Activated naive CD8-positive, alpha-beta T cell (primary cell): ENCODE results near the gene SLC46A3.
"Not testable (repeated sequence)": the region's sequence is repeated elsewhere in the genome, so short reads cannot be mapped to it uniquely, and the experiment has no call there.

Experiments
- H3K27ac Mint-ChIP-seq: one replicate; pipeline ENCODE4 v1.8.0; 2021; ENCODE audit warnings: mixed read lengths
- H3K27me3 Mint-ChIP-seq: one replicate; pipeline ENCODE4 v1.8.0; 2021; ENCODE audit warnings: mixed read lengths
- H3K36me3 Mint-ChIP-seq: one replicate; pipeline ENCODE4 v1.8.0; 2021; ENCODE audit warnings: mixed read lengths
- H3K4me1 Mint-ChIP-seq: one replicate; pipeline ENCODE4 v1.8.0; 2021; ENCODE audit warnings: low read depth, mixed read lengths
- H3K4me3 Mint-ChIP-seq: one replicate; pipeline ENCODE4 v1.8.0; 2021; ENCODE audit warnings: mild to moderate bottlenecking, mixed read lengths
- H3K9me3 Mint-ChIP-seq: one replicate; pipeline ENCODE4 v1.8.0; 2021; ENCODE audit warnings: low read depth, mixed read lengths

Gene SLC46A3

DNA sequence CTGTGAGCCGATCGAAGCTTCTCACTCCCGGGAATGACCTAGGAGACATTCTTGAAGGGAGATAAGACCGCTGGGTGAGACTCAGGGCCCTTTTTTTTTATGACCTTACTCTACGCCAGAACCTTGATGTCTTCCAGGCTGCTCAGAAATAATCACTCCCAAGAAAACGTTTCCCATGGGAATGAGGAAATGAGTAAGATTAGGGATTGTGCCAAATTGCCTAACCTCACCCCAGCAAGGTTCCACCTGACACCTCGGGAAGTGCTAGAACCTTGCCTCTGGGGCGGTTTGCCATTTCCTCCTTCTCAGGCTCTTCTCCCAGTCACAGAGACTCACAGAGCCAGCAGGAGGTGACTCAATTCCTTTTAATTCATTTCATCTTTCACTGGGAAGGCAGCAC is 2.3 kb downstream of the SLC46A3 start:
- H3K4me3 Mint-ChIP-seq = no peak overlapping the region
- no peaks in the 10 kb centered on the region for H3K27me3 Mint-ChIP-seq
- H3K9me3 Mint-ChIP-seq = no peaks in the 10 kb centered on the region
- H3K36me3 Mint-ChIP-seq = peaks cover 12% of the 10 kb centered on the region
- H3K4me1 Mint-ChIP-seq = peaks cover 31% of the 10 kb centered on the region
- no peak overlapping the region for H3K27ac Mint-ChIP-seq

- no peaks in the 10 kb centered on the region for H3K9me3 Mint-ChIP-seq
- H3K27me3 Mint-ChIP-seq = no peaks in the 10 kb centered on the region
- no peak overlapping the region for H3K4me3 Mint-ChIP-seq
- no peak overlapping the region for H3K27ac Mint-ChIP-seq
- H3K36me3 Mint-ChIP-seq = peaks cover 13% of the 10 kb centered on the region
- H3K4me1 Mint-ChIP-seq = peaks cover 31% of the 10 kb centered on the region
Observed at GRCh38 chr13:28714651-28715050, 4.1 kb downstream of the SLC46A3 start.

DNA sequence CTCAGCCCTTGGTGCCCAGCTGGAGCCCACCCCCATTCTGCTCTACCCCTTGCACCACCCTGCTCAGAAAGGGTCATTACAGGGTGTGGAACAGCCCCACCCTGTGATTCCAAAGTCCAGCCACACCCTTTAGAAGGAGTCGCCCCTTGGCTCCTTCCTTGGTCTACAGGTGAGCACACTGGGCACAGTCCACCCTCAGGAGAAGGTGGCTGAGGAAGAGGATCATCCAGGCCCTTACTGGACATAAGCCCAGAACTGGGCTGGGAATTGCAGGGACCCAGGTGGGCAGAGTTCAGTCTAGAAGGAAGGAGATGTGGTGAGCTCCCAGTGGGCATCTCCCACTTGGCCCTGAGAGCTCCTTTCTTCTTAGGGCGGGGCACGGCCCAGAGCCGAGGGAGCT is 8.6 kb downstream of the SLC46A3 start:
- no peak overlapping the region for H3K4me3 Mint-ChIP-seq
- peaks cover 23% of the 10 kb centered on the region for H3K36me3 Mint-ChIP-seq
- no peaks in the 10 kb centered on the region for H3K27me3 Mint-ChIP-seq
- peaks cover 7% of the 10 kb centered on the region for H3K4me1 Mint-ChIP-seq
- no peak overlapping the region for H3K27ac Mint-ChIP-seq
- no peaks in the 10 kb centered on the region for H3K9me3 Mint-ChIP-seq

DNA sequence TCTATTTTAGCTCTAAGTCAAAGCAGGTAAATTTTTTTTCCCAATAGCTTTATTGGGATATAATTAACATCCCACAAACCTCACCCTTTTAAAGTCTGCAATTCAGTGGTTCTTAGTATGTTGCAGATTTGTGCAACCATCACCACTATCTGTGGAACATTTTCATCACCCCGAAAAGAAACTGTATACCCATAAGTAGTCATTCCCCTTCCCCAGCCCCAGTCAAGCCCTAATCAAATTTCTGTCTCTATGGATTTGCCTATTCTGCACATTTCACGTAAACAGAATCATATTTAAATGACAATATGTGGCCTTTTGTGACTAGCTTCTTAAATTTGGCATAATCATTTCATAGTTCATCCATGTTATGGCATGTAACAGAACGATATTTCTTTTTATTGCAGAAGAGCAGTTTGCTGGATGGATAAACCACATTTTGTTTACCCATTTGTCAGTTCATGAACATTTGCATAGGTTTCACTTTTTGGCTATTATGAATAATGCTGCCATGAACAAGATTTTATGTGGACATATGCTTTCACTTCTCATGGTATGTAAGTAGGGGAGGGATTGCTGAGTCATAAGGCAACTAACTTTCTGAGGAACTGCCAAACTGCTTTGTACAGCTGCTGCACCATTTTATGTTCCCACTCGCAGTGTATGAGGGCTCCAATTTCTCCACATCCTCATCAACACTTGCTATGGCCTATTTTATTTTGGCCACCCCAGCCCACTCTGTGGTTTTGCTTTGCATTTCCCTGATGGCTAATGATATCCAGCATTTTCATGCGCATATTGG is 10.9 kb downstream of the SLC46A3 start:
- no peak overlapping the region for H3K4me3 Mint-ChIP-seq
- H3K9me3 Mint-ChIP-seq = no peaks in the 10 kb centered on the region
- H3K27me3 Mint-ChIP-seq = no peaks in the 10 kb centered on the region
- peaks cover 23% of the 10 kb centered on the region for H3K36me3 Mint-ChIP-seq
- H3K4me1 Mint-ChIP-seq = peaks cover 7% of the 10 kb centered on the region
- H3K27ac Mint-ChIP-seq = no peak overlapping the region

GRCh38 chr13:28705461-28706083 is 13.2 kb downstream of the SLC46A3 start:
- Mint-ChIP-seq H3K36me3 (peaks cover 19% of the 10 kb centered on the region), H3K4me1 (peaks cover 7% of the 10 kb centered on the region), H3K9me3 (no peaks in the 10 kb centered on the region), H3K27ac (no peak overlapping the region), H3K27me3 (no peaks in the 10 kb centered on the region), H3K4me3 (no peak overlapping the region)

DNA sequence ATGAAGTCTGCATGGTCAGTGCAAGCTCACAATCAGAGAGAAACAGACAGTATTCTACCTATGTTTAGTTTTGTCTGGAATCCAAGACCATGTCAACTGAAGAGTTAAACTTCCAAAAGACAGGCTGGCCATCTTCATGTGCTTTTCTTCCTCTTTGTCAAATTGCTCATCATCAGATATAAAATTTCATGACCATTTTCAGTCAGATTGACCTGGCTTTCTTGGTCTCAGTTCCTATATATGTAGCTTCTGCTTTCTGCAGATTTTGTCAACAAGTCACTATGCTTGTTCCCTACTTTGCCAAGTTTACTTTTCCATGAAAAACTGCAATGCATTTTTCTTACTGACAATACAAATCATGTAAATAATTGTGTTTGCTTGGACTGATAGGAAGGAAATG is 13.9 kb downstream of the SLC46A3 start:
- Mint-ChIP-seq H3K36me3 (peaks cover 23% of the 10 kb centered on the region), H3K9me3 (no peaks in the 10 kb centered on the region), H3K27ac (no peak overlapping the region), H3K4me1 (peaks cover 7% of the 10 kb centered on the region), H3K4me3 (no peak overlapping the region), H3K27me3 (no peaks in the 10 kb centered on the region)

- H3K36me3 Mint-ChIP-seq = peaks cover 25% of the 10 kb centered on the region
- no peaks in the 10 kb centered on the region for H3K27me3 Mint-ChIP-seq
- H3K4me1 Mint-ChIP-seq = peaks cover 7% of the 10 kb centered on the region
- H3K4me3 Mint-ChIP-seq = no peak overlapping the region
- H3K9me3 Mint-ChIP-seq = no peaks in the 10 kb centered on the region
- H3K27ac Mint-ChIP-seq = no peak overlapping the region
Observed at GRCh38 chr13:28704282-28704681, 14.5 kb downstream of the SLC46A3 start.

DNA sequence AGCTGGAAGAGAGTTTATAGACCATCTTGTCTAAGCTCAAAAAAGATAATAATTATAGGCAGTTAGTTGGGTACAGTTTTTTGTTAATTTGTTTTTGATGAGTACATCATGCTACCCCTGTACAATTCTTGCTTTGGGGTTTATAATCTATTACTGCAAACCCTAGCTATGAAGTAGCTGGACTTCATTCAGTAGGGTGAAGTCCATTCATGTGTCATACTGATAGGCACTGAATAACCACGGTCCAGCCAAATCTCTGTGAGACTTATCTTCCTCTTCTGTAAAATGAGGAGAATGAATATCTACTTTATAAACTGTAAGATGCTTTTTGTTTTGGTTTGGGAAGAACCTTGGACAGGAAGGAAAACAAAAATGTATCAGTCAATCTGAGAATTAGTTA is 19.5 kb downstream of the SLC46A3 start:
- Mint-ChIP-seq H3K27me3 (no peaks in the 10 kb centered on the region), H3K4me1 (no peaks in the 10 kb centered on the region), H3K4me3 (no peak overlapping the region), H3K27ac (no peak overlapping the region), H3K36me3 (peaks cover 38% of the 10 kb centered on the region), H3K9me3 (no peaks in the 10 kb centered on the region)

- Mint-ChIP-seq H3K4me1 (no peaks in the 10 kb centered on the region), H3K27me3 (no peaks in the 10 kb centered on the region), H3K36me3 (peaks cover 41% of the 10 kb centered on the region), H3K9me3 (peaks cover 4% of the 10 kb centered on the region), H3K27ac (no peak overlapping the region), H3K4me3 (no peak overlapping the region)
Observed at GRCh38 chr13:28697441-28697840, 21.3 kb downstream of the SLC46A3 start.

- not testable (repeated sequence) for H3K27ac Mint-ChIP-seq, H3K4me3 Mint-ChIP-seq, H3K27me3 Mint-ChIP-seq, H3K4me1 Mint-ChIP-seq
- Mint-ChIP-seq H3K9me3 (peaks cover 15% of the 10 kb centered on the region), H3K36me3 (peaks cover 34% of the 10 kb centered on the region)
Observed at GRCh38 chr13:28693605-28694491, 24.9 kb downstream of the SLC46A3 start.

- no peak overlapping the region for H3K27ac Mint-ChIP-seq
Observed at GRCh38 chr13:28685892-28686291, 32.9 kb downstream of the SLC46A3 start.

GRCh38 chr13:28685114-28685513 is 33.7 kb downstream of the SLC46A3 start:
- Mint-ChIP-seq H3K27me3 (no peaks in the 10 kb centered on the region), H3K4me3 (no peak overlapping the region), H3K9me3 (peaks cover 4% of the 10 kb centered on the region), H3K4me1 (no peaks in the 10 kb centered on the region), H3K27ac (no peak overlapping the region), H3K36me3 (peaks cover 2% of the 10 kb centered on the region)

More at GRCh38 chr13:28685892-28686291, 32.9 kb downstream of the SLC46A3 start:
- Mint-ChIP-seq H3K4me3 (no peak overlapping the region), H3K36me3 (peaks cover 2% of the 10 kb centered on the region), H3K9me3 (peaks cover 4% of the 10 kb centered on the region), H3K4me1 (no peaks in the 10 kb centered on the region), H3K27me3 (no peaks in the 10 kb centered on the region)

GRCh38 chr13:28684257-28684656 is 34.5 kb downstream of the SLC46A3 start:
- no peak overlapping the region for H3K4me3 Mint-ChIP-seq
- H3K36me3 Mint-ChIP-seq = peaks cover 2% of the 10 kb centered on the region
- H3K4me1 Mint-ChIP-seq = no peaks in the 10 kb centered on the region
- no peak overlapping the region for H3K27ac Mint-ChIP-seq
- no peaks in the 10 kb centered on the region for H3K27me3 Mint-ChIP-seq
- H3K9me3 Mint-ChIP-seq = peaks cover 4% of the 10 kb centered on the region

GRCh38 chr13:28683169-28683568 is 35.6 kb downstream of the SLC46A3 start:
- H3K4me1 Mint-ChIP-seq, H3K36me3 Mint-ChIP-seq, H3K27ac Mint-ChIP-seq, H3K9me3 Mint-ChIP-seq, H3K4me3 Mint-ChIP-seq, H3K27me3 Mint-ChIP-seq: not testable (repeated sequence)

DNA sequence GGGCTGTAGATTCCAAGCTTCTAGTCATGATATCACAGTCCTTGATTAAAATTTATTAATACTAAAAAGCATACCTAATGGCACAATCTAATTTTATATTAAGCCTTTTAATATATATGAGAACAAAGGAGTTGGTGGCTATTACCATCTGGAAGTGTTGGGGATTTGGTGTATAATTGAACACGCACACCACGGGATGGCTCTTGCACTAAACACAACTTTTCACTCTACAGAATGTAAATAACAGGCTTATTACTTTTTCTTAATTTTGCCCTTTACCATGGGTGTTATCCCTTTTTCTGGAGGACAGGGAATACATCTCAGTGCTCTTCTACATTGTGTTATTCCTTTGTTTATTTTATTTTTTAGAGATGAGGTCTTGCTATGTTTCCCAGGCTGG is 38.2 kb downstream of the SLC46A3 start:
- Mint-ChIP-seq H3K4me3 (no peak overlapping the region), H3K27ac (peak overlapping the region; percentile 28), H3K27me3 (no peaks in the 10 kb centered on the region), H3K9me3 (no peaks in the 10 kb centered on the region), H3K36me3 (no peaks in the 10 kb centered on the region), H3K4me1 (no peaks in the 10 kb centered on the region)
